ENCODE data around the gene NUDT9.
"Not testable (repeated sequence)": the region's sequence is repeated elsewhere in the genome, so short reads cannot be mapped to it uniquely, and the experiment has no call there.

NUDT9 gene

GRCh38 chr4:87409420-87409939 lies 12.9 kb upstream of the NUDT9 start:
- DNase-seq (ENCODE audit: low read depth in 2 of 2), result no peak

- no peak for DNase-seq (ENCODE audit: low read depth in 2 of 2)
These were observed 12.2 kb upstream of the NUDT9 start for GRCh38 chr4:87410157-87410556.

- no peak for DNase-seq (ENCODE audit: low read depth in 2 of 2)
These were observed 11.7 kb upstream of the NUDT9 start for GRCh38 chr4:87410679-87411078.

- no peak for DNase-seq (ENCODE audit: low read depth in 2 of 2)
These were observed 7.6 kb upstream of the NUDT9 start for GRCh38 chr4:87414816-87415215.

- DNase-seq (ENCODE audit: low read depth in 2 of 2), result no peak
These were observed 5.4 kb upstream of the NUDT9 start for GRCh38 chr4:87416965-87417364.

- not testable (repeated sequence) for DNase-seq (ENCODE audit: low read depth in 2 of 2)
These were observed 4.0 kb upstream of the NUDT9 start for GRCh38 chr4:87418410-87418809.

GRCh38 chr4:87419578-87420249 lies 2.7 kb upstream of the NUDT9 start:
- no peak for DNase-seq (ENCODE audit: low read depth in 2 of 2)

GRCh38 chr4:87420276-87420830 lies 2.0 kb upstream of the NUDT9 start:
- DNase-seq (ENCODE audit: low read depth in 2 of 2), result no peak

- no peak for DNase-seq (ENCODE audit: low read depth in 2 of 2)
These were observed 1.1 kb downstream of the NUDT9 start for GRCh38 chr4:87423317-87424098.

- DNase-seq (ENCODE audit: low read depth in 2 of 2), result not testable (repeated sequence)
These were observed 1.7 kb downstream of the NUDT9 start for GRCh38 chr4:87424099-87424543.

- no peak for DNase-seq (ENCODE audit: low read depth in 2 of 2)
These were observed 3.3 kb downstream of the NUDT9 start for GRCh38 chr4:87425711-87426110.

- no peak for DNase-seq (ENCODE audit: low read depth in 2 of 2)
These were observed 4.6 kb downstream of the NUDT9 start for GRCh38 chr4:87426865-87427517.

GRCh38 chr4:87427518-87427868 lies 5.1 kb downstream of the NUDT9 start:
- no peak for DNase-seq (ENCODE audit: low read depth in 2 of 2)

- DNase-seq (ENCODE audit: low read depth in 2 of 2), result no peak
These were observed 6.6 kb downstream of the NUDT9 start for GRCh38 chr4:87428979-87429378.

GRCh38 chr4:87430038-87430437 lies 7.7 kb downstream of the NUDT9 start:
- DNase-seq (ENCODE audit: low read depth in 2 of 2), result no peak

GRCh38 chr4:87433342-87433741 lies 11.0 kb downstream of the NUDT9 start:
- no peak for DNase-seq (ENCODE audit: low read depth in 2 of 2)

- DNase-seq (ENCODE audit: low read depth in 2 of 2), result no peak
These were observed 20.5 kb downstream of the NUDT9 start for GRCh38 chr4:87442889-87443288.

- DNase-seq (ENCODE audit: low read depth in 2 of 2), result no peak
These were observed 22.4 kb downstream of the NUDT9 start for GRCh38 chr4:87444741-87445140.

- DNase-seq (ENCODE audit: low read depth in 2 of 2), result no peak
These were observed 23.6 kb downstream of the NUDT9 start for GRCh38 chr4:87445964-87446363.

GRCh38 chr4:87446375-87446774 lies 24.0 kb downstream of the NUDT9 start:
- not testable (repeated sequence) for DNase-seq (ENCODE audit: low read depth in 2 of 2)

- DNase-seq (ENCODE audit: low read depth in 2 of 2), result no peak
These were observed 29.2 kb downstream of the NUDT9 start for GRCh38 chr4:87451537-87451936.

- no peak for DNase-seq (ENCODE audit: low read depth in 2 of 2)
These were observed 36.5 kb downstream of the NUDT9 start for GRCh38 chr4:87458913-87459312.

All from fibroblast of skin of left quadriceps (primary cell).